HepG2 (cell line): Measurements from ENCODE around the gene ZNF184. TPM values are rescaled to one million over a fixed set of nuclear protein-coding genes. Genes with fewer than 3 reads are reported as not detected.

Source experiments
- CHD4 ChIP-seq: fragments of 200-600 bp; sonication (generic); IDR thresholded peaks from 2 replicates; pipeline ENCODE4 v1.7.0; 2017; ENCODE audit warnings: mild to moderate bottlenecking, low read length, borderline replicate concordance
- CREM ChIP-seq, 2 experiments: sonication (generic) in 1 of 2; formaldehyde crosslinking in 1 of 2; IDR thresholded peaks; 2 replicates each; pipeline versions ENCODE4 v1.4.0 to v1.6.1; 2016 to 2020; ENCODE audit warnings: antibody characterized with exemption in 1 of 2, mild to moderate bottlenecking in 1 of 2, missing genetic modification reagents in 1 of 2
- HOXA3 ChIP-seq: sonication (generic); formaldehyde crosslinking; IDR thresholded peaks from 2 replicates; pipeline ENCODE4 v1.5.0; 2020; ENCODE audit warnings: missing genetic modification reagents
- HOXA5 ChIP-seq: sonication (generic); formaldehyde crosslinking; IDR thresholded peaks from 2 replicates; pipeline ENCODE4 v1.4.0; 2020; ENCODE audit warnings: missing genetic modification reagents
- PHF21A ChIP-seq: sonication (generic); formaldehyde crosslinking; IDR thresholded peaks from 2 replicates; pipeline ENCODE4 v1.5.0; 2020; ENCODE audit warnings: mild to moderate bottlenecking, missing genetic modification reagents
- RBAK ChIP-seq: sonication (generic); formaldehyde crosslinking; IDR thresholded peaks from 2 replicates; pipeline ENCODE4 v1.5.1; 2020; ENCODE audit warnings: mild to moderate bottlenecking, missing genetic modification reagents
- SOX5 ChIP-seq: IDR thresholded peaks from 2 replicates; pipeline ENCODE4 v1.6.1; 2016; ENCODE audit warnings: borderline replicate concordance
- SOX6 ChIP-seq, 2 experiments: fragments of 450-650 bp in 1 of 2; sonication (generic) in 1 of 2; formaldehyde crosslinking in 1 of 2; IDR thresholded peaks; 2 replicates each; pipeline versions ENCODE4 v1.4.0 to v1.6.1; 2017 to 2020; ENCODE audit warnings: antibody characterized with exemption in 1 of 2, mild to moderate bottlenecking in 1 of 2, missing genetic modification reagents in 1 of 2
- SSRP1 ChIP-seq: IDR thresholded peaks from 2 replicates; pipeline ENCODE4 v1.6.1; 2016; ENCODE audit warnings: control low read depth
- TEAD3 ChIP-seq: optimal IDR thresholded peaks from 2 replicates; pipeline ENCODE3; 2016; ENCODE audit warnings: borderline replicate concordance
- TGIF2 ChIP-seq: IDR thresholded peaks from 2 replicates; pipeline ENCODE4 v1.6.1; 2016; ENCODE audit warnings: control low read depth, missing compliant biosample characterization
- ZFX ChIP-seq: sonication (generic); formaldehyde crosslinking; IDR thresholded peaks from 2 replicates; pipeline ENCODE4 v1.4.0; 2020; ENCODE audit warnings: mild to moderate bottlenecking, low read depth, missing genetic modification reagents, moderate library complexity
- ZKSCAN8 ChIP-seq: IDR thresholded peaks from 2 replicates; pipeline ENCODE4 v1.6.1; 2016; ENCODE audit warnings: borderline replicate concordance, missing genetic modification reagents, missing compliant biosample characterization
- ZNF274 ChIP-seq: sonication (generic); formaldehyde crosslinking; IDR thresholded peaks from 2 replicates; pipeline ENCODE4 v1.5.1; 2020; ENCODE audit warnings: mild to moderate bottlenecking, missing genetic modification reagents
- ZNF34 ChIP-seq: sonication (generic); formaldehyde crosslinking; IDR thresholded peaks from 2 replicates; pipeline ENCODE4 v1.4.0; 2020; ENCODE audit warnings: mild to moderate bottlenecking, missing genetic modification reagents, borderline replicate concordance
- ZNF564 ChIP-seq: sonication (generic); formaldehyde crosslinking; IDR thresholded peaks from 2 replicates; pipeline ENCODE4 v1.8.1; 2023; ENCODE audit warnings: mild to moderate bottlenecking, missing genetic modification reagents
- ZNF607 ChIP-seq: sonication (generic); formaldehyde crosslinking; IDR thresholded peaks from 2 replicates; pipeline ENCODE4 v1.5.1; 2020; ENCODE audit warnings: missing genetic modification reagents, mild to moderate bottlenecking, borderline replicate concordance
- ZNF644 ChIP-seq: IDR thresholded peaks from 2 replicates; pipeline ENCODE4 v1.6.1; 2016; ENCODE audit warnings: low read depth
- polyA plus RNA-seq, 8 experiments: library from polyadenylated mRNA; depleted of rRNA in 3 of 8; stranded (reverse) in 7 of 8; unstranded in 1 of 8; fragments of >200 nt; fragmentation: Illumina TruSeq in 4 of 8; extraction: Trizol in 4 of 8; gene quantifications; 2 replicates each; pipeline versions ENCODE4 v1.2.1 to v1.2.3, GENCODE V29; 2011 to 2016; ENCODE audit warnings: low read depth in 4 of 8, missing spikeins in 1 of 8, mixed read lengths in 1 of 8; ENCODE audit not compliant: insufficient read depth in 1 of 8
- total RNA-seq, 5 experiments: library from RNA; depleted of rRNA; stranded (reverse); fragments of >200 nt; fragmentation: Illumina TruSeq; extraction: Trizol; gene quantifications; 2 replicates each; pipeline ENCODE4 v1.2.3, GENCODE V29; 2016; ENCODE audit warnings: low read depth in 1 of 5
- TF ChIP-seq, protein P1 (sequence below): IDR thresholded peaks from 2 replicates; pipeline ENCODE4 v1.4.0; 2020; ENCODE audit warnings: mild to moderate bottlenecking, missing genetic modification reagents
- TF ChIP-seq, protein P2 (sequence below): IDR thresholded peaks from 2 replicates; pipeline ENCODE4 v1.6.1; 2016
- TF ChIP-seq, protein P3 (sequence below): sonication (generic); formaldehyde crosslinking; IDR thresholded peaks from 2 replicates; pipeline ENCODE4 v1.5.1; 2020; ENCODE audit warnings: missing genetic modification reagents, mild to moderate bottlenecking, borderline replicate concordance

ZNF184 gene
- total and polyA plus RNA-seq, 2 of the 13 experiments (the other 11 are each of a cell fraction or from before 2014, with no cell fraction given), result 2.1 to 10.1 TPM

DNA sequence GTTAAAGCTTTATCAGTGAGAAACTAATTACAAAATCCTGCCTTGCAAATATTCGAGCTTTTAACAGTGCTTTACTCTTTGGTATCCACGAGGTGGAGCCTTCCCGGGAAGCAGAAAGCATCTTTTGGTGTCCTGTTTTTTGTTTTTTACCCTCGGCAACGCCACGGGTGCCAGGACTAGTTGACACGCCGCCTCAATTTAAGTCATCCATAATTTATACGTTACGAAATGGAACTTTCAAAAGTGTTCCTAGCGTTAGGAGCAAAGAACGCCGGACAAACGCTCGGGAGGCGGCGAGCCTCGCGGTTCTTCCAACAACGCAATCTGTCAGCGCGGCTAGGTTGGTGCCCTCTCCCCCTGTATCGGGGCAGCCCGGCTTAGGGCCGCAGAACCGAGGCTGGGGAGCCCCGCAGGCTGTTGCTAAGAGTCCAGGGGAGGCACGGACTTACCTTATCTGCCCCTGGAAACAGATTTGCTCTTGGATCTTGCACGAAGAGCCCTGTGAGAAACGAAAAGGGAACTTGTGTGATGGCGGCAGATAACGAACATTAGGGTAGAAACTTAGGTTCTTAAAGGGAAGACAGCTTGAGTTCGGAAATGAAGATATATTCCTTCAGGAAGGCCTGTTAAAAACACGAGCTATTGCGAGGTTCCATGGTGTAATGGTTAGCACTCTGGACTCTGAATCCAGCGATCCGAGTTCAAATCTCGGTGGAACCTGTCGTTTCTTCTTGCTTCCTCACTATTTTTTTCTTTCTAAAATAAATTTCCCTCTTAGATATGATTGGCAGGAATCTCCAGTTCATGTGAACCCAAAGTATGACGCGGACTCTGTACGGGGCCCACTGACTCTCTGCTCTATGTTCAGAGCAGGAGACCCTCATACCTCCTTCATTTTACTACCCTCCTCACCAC lies 46.2 kb upstream of the ZNF184 start (continued):
- TF ChIP-seq, protein P1, sequence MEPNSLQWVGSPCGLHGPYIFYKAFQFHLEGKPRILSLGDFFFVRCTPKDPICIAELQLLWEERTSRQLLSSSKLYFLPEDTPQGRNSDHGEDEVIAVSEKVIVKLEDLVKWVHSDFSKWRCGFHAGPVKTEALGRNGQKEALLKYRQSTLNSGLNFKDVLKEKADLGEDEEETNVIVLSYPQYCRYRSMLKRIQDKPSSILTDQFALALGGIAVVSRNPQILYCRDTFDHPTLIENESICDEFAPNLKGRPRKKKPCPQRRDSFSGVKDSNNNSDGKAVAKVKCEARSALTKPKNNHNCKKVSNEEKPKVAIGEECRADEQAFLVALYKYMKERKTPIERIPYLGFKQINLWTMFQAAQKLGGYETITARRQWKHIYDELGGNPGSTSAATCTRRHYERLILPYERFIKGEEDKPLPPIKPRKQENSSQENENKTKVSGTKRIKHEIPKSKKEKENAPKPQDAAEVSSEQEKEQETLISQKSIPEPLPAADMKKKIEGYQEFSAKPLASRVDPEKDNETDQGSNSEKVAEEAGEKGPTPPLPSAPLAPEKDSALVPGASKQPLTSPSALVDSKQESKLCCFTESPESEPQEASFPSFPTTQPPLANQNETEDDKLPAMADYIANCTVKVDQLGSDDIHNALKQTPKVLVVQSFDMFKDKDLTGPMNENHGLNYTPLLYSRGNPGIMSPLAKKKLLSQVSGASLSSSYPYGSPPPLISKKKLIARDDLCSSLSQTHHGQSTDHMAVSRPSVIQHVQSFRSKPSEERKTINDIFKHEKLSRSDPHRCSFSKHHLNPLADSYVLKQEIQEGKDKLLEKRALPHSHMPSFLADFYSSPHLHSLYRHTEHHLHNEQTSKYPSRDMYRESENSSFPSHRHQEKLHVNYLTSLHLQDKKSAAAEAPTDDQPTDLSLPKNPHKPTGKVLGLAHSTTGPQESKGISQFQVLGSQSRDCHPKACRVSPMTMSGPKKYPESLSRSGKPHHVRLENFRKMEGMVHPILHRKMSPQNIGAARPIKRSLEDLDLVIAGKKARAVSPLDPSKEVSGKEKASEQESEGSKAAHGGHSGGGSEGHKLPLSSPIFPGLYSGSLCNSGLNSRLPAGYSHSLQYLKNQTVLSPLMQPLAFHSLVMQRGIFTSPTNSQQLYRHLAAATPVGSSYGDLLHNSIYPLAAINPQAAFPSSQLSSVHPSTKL (CRISPR knock-in tag), result peak; percentile 78
- TF ChIP-seq ZFX (CRISPR knock-in tag), result peak; percentile 61
- peak; percentile 48; the same call in 1 of the 2 replicates for TF ChIP-seq ZNF274
- TF ChIP-seq ZNF644 (CRISPR knock-in tag), result no peak
- peak; percentile 57; the same call in 1 of the 2 replicates for TF ChIP-seq HOXA5 (CRISPR knock-in tag)
- peak; percentile 71; the same call in 1 of the 2 replicates for TF ChIP-seq CHD4
- no peak for TF ChIP-seq ZKSCAN8 (CRISPR knock-in tag)
- TF ChIP-seq TEAD3 (CRISPR knock-in tag), result no peak
- TF ChIP-seq SSRP1, result peak; percentile 87; the same call in 1 of the 2 replicates
- 0 out of 2 replicates have a peak, but pooled peaks have one; percentile 36 for TF ChIP-seq TGIF2
- TF ChIP-seq ZNF564, result 0 out of 2 replicates have a peak, but pooled peaks have one; percentile 63
- TF ChIP-seq, protein P2, sequence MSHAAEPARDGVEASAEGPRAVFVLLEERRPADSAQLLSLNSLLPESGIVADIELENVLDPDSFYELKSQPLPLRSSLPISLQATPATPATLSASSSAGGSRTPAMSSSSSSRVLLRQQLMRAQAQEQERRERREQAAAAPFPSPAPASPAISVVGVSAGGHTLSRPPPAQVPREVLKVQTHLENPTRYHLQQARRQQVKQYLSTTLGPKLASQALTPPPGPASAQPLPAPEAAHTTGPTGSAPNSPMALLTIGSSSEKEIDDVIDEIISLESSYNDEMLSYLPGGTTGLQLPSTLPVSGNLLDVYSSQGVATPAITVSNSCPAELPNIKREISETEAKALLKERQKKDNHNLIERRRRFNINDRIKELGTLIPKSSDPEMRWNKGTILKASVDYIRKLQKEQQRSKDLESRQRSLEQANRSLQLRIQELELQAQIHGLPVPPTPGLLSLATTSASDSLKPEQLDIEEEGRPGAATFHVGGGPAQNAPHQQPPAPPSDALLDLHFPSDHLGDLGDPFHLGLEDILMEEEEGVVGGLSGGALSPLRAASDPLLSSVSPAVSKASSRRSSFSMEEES, result peak; percentile 54; the same call in 1 of the 2 replicates
- TF ChIP-seq RBAK, result no peak
- TF ChIP-seq ZNF34, result peak; percentile 60; the same call in 1 of the 2 replicates
- TF ChIP-seq, protein P3, sequence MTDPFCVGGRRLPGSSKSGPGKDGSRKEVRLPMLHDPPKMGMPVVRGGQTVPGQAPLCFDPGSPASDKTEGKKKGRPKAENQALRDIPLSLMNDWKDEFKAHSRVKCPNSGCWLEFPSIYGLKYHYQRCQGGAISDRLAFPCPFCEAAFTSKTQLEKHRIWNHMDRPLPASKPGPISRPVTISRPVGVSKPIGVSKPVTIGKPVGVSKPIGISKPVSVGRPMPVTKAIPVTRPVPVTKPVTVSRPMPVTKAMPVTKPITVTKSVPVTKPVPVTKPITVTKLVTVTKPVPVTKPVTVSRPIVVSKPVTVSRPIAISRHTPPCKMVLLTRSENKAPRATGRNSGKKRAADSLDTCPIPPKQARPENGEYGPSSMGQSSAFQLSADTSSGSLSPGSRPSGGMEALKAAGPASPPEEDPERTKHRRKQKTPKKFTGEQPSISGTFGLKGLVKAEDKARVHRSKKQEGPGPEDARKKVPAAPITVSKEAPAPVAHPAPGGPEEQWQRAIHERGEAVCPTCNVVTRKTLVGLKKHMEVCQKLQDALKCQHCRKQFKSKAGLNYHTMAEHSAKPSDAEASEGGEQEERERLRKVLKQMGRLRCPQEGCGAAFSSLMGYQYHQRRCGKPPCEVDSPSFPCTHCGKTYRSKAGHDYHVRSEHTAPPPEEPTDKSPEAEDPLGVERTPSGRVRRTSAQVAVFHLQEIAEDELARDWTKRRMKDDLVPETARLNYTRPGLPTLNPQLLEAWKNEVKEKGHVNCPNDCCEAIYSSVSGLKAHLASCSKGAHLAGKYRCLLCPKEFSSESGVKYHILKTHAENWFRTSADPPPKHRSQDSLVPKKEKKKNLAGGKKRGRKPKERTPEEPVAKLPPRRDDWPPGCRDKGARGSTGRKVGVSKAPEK (CRISPR knock-in tag), result peak; percentile 45; the same call in 1 of the 2 replicates
- peak; percentile 50; the same call in 1 of the 2 replicates for TF ChIP-seq CREM (IDR thresholded peaks at IDR 0.05)
- TF ChIP-seq CREM (CRISPR knock-in tag; IDR thresholded peaks at IDR 0.05), result no peak
- TF ChIP-seq ZNF607, result peak; percentile 70; the same call in 1 of the 2 replicates
- peak; percentile 25; the same call in 1 of the 2 replicates for TF ChIP-seq PHF21A (CRISPR knock-in tag)
- peak; percentile 38; the same call in 1 of the 2 replicates for TF ChIP-seq HOXA3 (CRISPR knock-in tag)
- peak; percentile 30; the same call in 1 of the 2 replicates for TF ChIP-seq SOX5 (CRISPR knock-in tag)
- no peak for TF ChIP-seq SOX6 (IDR thresholded peaks at IDR 0.05)
- TF ChIP-seq SOX6 (CRISPR knock-in tag; IDR thresholded peaks at IDR 0.05), result peak; percentile 36
